ENCODE data around the gene SCAP.

DNA sequence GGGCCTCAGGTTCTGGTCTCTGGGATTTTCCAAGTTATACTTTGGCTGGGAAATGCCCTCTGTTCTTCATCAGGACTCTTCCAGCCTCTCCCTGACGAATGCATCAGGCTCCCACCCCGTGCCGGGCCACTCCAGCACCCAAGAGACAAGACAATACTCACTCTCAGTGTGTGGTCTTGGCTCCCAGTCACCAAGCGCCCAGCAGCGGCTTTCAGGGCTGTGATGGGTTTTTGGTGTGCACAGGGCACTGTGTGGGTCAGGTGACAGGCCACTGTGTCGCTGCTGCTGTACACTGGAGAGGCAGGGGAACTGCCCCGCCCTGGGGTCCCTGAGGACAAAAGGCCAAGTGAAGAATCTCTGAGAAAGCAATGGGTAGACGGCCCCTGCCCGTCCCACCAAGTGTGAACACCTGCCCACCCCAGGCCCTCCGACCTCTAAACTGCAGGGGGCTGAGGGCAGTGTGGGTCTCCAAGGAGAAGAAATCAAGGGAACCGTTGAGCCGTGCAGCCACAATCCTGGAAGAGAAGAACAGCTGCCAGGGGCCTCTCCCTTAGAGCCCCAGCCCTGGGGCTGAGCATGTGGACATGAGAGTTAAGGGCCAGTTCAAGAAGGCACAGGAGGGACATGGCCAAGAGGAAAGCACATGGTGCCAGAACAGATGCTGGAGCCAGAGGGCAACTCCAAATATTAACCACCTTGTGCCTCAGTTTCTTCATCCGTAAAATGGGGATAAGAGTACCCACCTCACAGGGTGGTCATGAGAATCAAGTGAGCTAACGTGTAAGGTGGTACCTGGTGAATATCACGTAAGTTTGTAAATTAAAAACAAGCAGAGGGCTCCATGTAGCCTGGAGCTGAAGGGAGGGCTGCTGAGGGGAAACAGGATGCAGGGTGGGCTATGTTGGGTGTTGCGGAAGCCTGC is 60.8 kb downstream of the SCAP start:
- TF ChIP-seq, protein P1, sequence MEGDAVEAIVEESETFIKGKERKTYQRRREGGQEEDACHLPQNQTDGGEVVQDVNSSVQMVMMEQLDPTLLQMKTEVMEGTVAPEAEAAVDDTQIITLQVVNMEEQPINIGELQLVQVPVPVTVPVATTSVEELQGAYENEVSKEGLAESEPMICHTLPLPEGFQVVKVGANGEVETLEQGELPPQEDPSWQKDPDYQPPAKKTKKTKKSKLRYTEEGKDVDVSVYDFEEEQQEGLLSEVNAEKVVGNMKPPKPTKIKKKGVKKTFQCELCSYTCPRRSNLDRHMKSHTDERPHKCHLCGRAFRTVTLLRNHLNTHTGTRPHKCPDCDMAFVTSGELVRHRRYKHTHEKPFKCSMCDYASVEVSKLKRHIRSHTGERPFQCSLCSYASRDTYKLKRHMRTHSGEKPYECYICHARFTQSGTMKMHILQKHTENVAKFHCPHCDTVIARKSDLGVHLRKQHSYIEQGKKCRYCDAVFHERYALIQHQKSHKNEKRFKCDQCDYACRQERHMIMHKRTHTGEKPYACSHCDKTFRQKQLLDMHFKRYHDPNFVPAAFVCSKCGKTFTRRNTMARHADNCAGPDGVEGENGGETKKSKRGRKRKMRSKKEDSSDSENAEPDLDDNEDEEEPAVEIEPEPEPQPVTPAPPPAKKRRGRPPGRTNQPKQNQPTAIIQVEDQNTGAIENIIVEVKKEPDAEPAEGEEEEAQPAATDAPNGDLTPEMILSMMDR (IDR thresholded peaks at IDR 0.05) = no peak
- no peak for TF ChIP-seq EZH2 (IDR thresholded peaks at IDR 0.05; ENCODE audit: borderline replicate concordance, insufficient read depth, low read depth, low read length, poor library complexity, severe bottlenecking)

All from B cell (primary cell).